Astrocyte (in vitro differentiated cells and primary cell): ENCODE measurements around the gene PNPT1. TPM values are rescaled to one million over a fixed set of nuclear protein-coding genes. Genes with fewer than 3 reads are reported as not detected.
A peak's percentile ranks its signal among the peaks of the same experiment; 100 is the strongest.

Experiments
- DNase-seq: peaks from one replicate; pipeline ENCODE4 v3.0.0-alpha.2; 2010; ENCODE audit warnings: low read depth
- FAIRE-seq: peaks from 2 replicates; lab custom pipeline; 2011; peaks lifted over from hg19 to GRCh38; lab: Jason Lieb, UNC
- H2AFZ ChIP-seq: 2 replicates; pipeline ENCODE4 v1.6.0; 2012; ENCODE audit warnings: low read depth, low read length, inconsistent platforms
- H3K27ac ChIP-seq: 2 replicates; pipeline ENCODE4 v1.5.1; 2011; ENCODE audit warnings: low read depth, low read length, inconsistent platforms
- H3K27me3 ChIP-seq: 2 replicates; pipeline ENCODE4 v1.6.0; 2011; ENCODE audit warnings: low read length, inconsistent platforms; ENCODE audit not compliant: insufficient read depth
- H3K36me3 ChIP-seq: 2 replicates; pipeline ENCODE4 v1.5.1; 2011; ENCODE audit warnings: low read length, inconsistent platforms; ENCODE audit not compliant: insufficient read depth
- H3K4me1 ChIP-seq: 2 replicates; pipeline ENCODE4 v1.5.1; 2011; ENCODE audit warnings: low read length, inconsistent platforms; ENCODE audit not compliant: insufficient read depth
- H3K4me2 ChIP-seq: 2 replicates; pipeline ENCODE4 v1.6.0; 2012; ENCODE audit warnings: low read length, inconsistent platforms
- H3K4me3 ChIP-seq: 2 replicates; pipeline ENCODE4 v1.5.1; 2011; ENCODE audit warnings: low read depth, mild to moderate bottlenecking, low read length, inconsistent platforms; ENCODE audit not compliant: insufficient read depth
- H3K79me2 ChIP-seq: 2 replicates; pipeline ENCODE4 v1.6.0; 2012; ENCODE audit warnings: mild to moderate bottlenecking, low read length, inconsistent platforms; ENCODE audit not compliant: insufficient read depth
- H3K9ac ChIP-seq: 2 replicates; pipeline ENCODE4 v1.6.0; 2012; ENCODE audit warnings: mild to moderate bottlenecking, low read length, inconsistent platforms
- H3K9me3 ChIP-seq: 2 replicates; pipeline ENCODE4 v1.5.1; 2012; ENCODE audit warnings: low read depth, mild to moderate bottlenecking, low read length, inconsistent platforms; ENCODE audit not compliant: insufficient read depth
- H4K20me1 ChIP-seq: 2 replicates; pipeline ENCODE4 v1.6.0; 2012; ENCODE audit warnings: low read length, inconsistent platforms; ENCODE audit not compliant: insufficient read depth
- H3K27ac Mint-ChIP-seq: one replicate; pipeline ENCODE4 v1.8.0; 2021; ENCODE audit warnings: mild to moderate bottlenecking, mixed read lengths; ENCODE audit not compliant: unreplicated experiment
- H3K27me3 Mint-ChIP-seq: one replicate; pipeline ENCODE4 v1.8.0; 2021; ENCODE audit warnings: low read depth, mixed read lengths; ENCODE audit not compliant: unreplicated experiment
- H3K36me3 Mint-ChIP-seq: one replicate; pipeline ENCODE4 v1.8.0; 2021; ENCODE audit warnings: low read depth, mixed read lengths; ENCODE audit not compliant: unreplicated experiment
- H3K4me1 Mint-ChIP-seq: one replicate; pipeline ENCODE4 v1.8.0; 2021; ENCODE audit warnings: low read depth, mixed read lengths; ENCODE audit not compliant: unreplicated experiment
- H3K4me3 Mint-ChIP-seq: one replicate; pipeline ENCODE4 v1.8.0; 2021; ENCODE audit warnings: mild to moderate bottlenecking, moderate library complexity, mixed read lengths; ENCODE audit not compliant: unreplicated experiment
- H3K9me3 Mint-ChIP-seq: one replicate; pipeline ENCODE4 v1.8.0; 2021; ENCODE audit warnings: mild to moderate bottlenecking, mixed read lengths; ENCODE audit not compliant: unreplicated experiment
- CTCF ChIP-seq: IDR thresholded peaks from 2 replicates; pipeline ENCODE4 v1.5.1; 2011; ENCODE audit warnings: low read depth, mild to moderate bottlenecking, inconsistent platforms, low read length, moderate library complexity; ENCODE audit not compliant: insufficient read depth
- EZH2 ChIP-seq: IDR thresholded peaks from 2 replicates; pipeline ENCODE4 v1.6.1; 2012; ENCODE audit warnings: mild to moderate bottlenecking, low read length, inconsistent platforms; ENCODE audit not compliant: insufficient read depth
- total RNA-seq: library from RNA; stranded (reverse); gene quantifications from 2 replicates; pipeline ENCODE4 v1.2.1, GENCODE V29; 2021

The PNPT1 gene
- total RNA-seq, 1 donor from 2014 or later: 45.7 TPM

- H2AFZ ChIP-seq: peak within 1 kb of the TSS; percentile 82
- Mint-ChIP-seq H3K4me3 (no peak within 1 kb of the TSS), H3K36me3 (peaks cover 7% of the 10 kb centered on the region), H3K27ac (no peak within 1 kb of the TSS), H3K4me1 (peaks cover 7% of the 10 kb centered on the region), H3K27me3 (no peaks in the 10 kb centered on the region), H3K9me3 (no peaks in the 10 kb centered on the region)
- peak within 1 kb of the TSS; percentile 98 for H3K4me3 ChIP-seq
- peaks cover 87% of the 10 kb centered on the region for H3K79me2 ChIP-seq
- no peaks in the 10 kb centered on the region for H3K9me3 ChIP-seq
- no peak for FAIRE-seq
- no peaks in the 10 kb centered on the region for H3K27me3 ChIP-seq
- DNase-seq: peak; percentile 99
- H3K27ac ChIP-seq: peak within 1 kb of the TSS; percentile 94
- H4K20me1 ChIP-seq: peaks cover 13% of the 10 kb centered on the region
- TF ChIP-seq CTCF (no peak), EZH2 (no peak)
- peak within 1 kb of the TSS; percentile 89 for H3K4me2 ChIP-seq
- H3K4me1 ChIP-seq: peaks cover 5% of the 10 kb centered on the region
- H3K36me3 ChIP-seq: peaks cover 4% of the 10 kb centered on the region
- peak within 1 kb of the TSS; percentile 98 for H3K9ac ChIP-seq
Measured at GRCh38 chr2:55617175-55618024, 76.2 kb downstream of the PNPT1 start, which contains the start of gene PPP4R3B. Gene PPP4R3B (minus strand): TSS chr2:55617622. CDS start chr2:55617285, 337 bp downstream.

- peak overlapping the region; percentile 72 for H2AFZ ChIP-seq
- Mint-ChIP-seq H3K27ac (no peak overlapping the region), H3K9me3 (no peaks in the 10 kb centered on the region), H3K4me1 (peaks cover 7% of the 10 kb centered on the region), H3K4me3 (no peak overlapping the region), H3K36me3 (peaks cover 7% of the 10 kb centered on the region), H3K27me3 (no peaks in the 10 kb centered on the region)
- peaks cover 4% of the 10 kb centered on the region for H3K36me3 ChIP-seq
- H3K4me1 ChIP-seq: peaks cover 5% of the 10 kb centered on the region
- peaks cover 88% of the 10 kb centered on the region for H3K79me2 ChIP-seq
- H3K9me3 ChIP-seq: no peaks in the 10 kb centered on the region
- peak; percentile 52 for DNase-seq
- H4K20me1 ChIP-seq: peaks cover 13% of the 10 kb centered on the region
- FAIRE-seq: no peak
- peak overlapping the region; percentile 98 for H3K9ac ChIP-seq
- peak overlapping the region; percentile 92 for H3K27ac ChIP-seq
- H3K4me3 ChIP-seq: peak overlapping the region; percentile 92
- no peak for TF ChIP-seq CTCF
- no peak for TF ChIP-seq EZH2
- peak overlapping the region; percentile 84 for H3K4me2 ChIP-seq
- no peaks in the 10 kb centered on the region for H3K27me3 ChIP-seq
Measured at GRCh38 chr2:55616551-55617174, 77.0 kb downstream of the PNPT1 start.
